Subcutaneous abdominal adipose tissue (tissue), 5 donors: ENCODE data around the gene PPP2R5D.
"Not testable (repeated sequence)": the region's sequence is repeated elsewhere in the genome, so short reads cannot be mapped to it uniquely, and the experiment has no call there.

ENCODE experiments used
- H3K27ac ChIP-seq: one replicate; pipeline ENCODE4 v1.7.0; 2013; ENCODE audit warnings: low read depth, mild to moderate bottlenecking, inconsistent platforms, low read length, moderate library complexity
- H3K27me3 ChIP-seq, 5 donors: one replicate each; pipeline ENCODE4 v1.7.0; 2013; ENCODE audit warnings: low read length in 5 of 5, inconsistent platforms in 1 of 5; ENCODE audit not compliant: control insufficient read depth in 5 of 5, insufficient read depth in 4 of 5
- H3K36me3 ChIP-seq, 5 donors: one replicate each; pipeline ENCODE4 v1.7.0; 2013; ENCODE audit warnings: low read length in 5 of 5; ENCODE audit not compliant: control insufficient read depth in 5 of 5, insufficient read depth in 5 of 5
- H3K4me1 ChIP-seq, 5 donors: one replicate each; pipeline ENCODE4 v1.7.0; 2013; ENCODE audit warnings: low read length in 5 of 5, mild to moderate bottlenecking in 3 of 5, moderate library complexity in 1 of 5; ENCODE audit not compliant: control insufficient read depth in 5 of 5, insufficient read depth in 5 of 5
- H3K4me3 ChIP-seq, 5 donors: one replicate each; pipeline ENCODE4 v1.7.0; 2013; ENCODE audit warnings: low read length in 5 of 5, low read depth in 1 of 5
- H3K9ac ChIP-seq, 5 donors: one replicate each; pipeline ENCODE4 v1.7.0; 2013; ENCODE audit warnings: low read length in 5 of 5, mild to moderate bottlenecking in 4 of 5, moderate library complexity in 3 of 5
- H3K9me3 ChIP-seq, 5 donors: one replicate each; pipeline ENCODE4 v1.7.0; 2013; ENCODE audit warnings: low read length in 5 of 5; ENCODE audit not compliant: control insufficient read depth in 5 of 5
- donor health status: healthy.
- donor health status: healthy.
- donor health status: healthy.
- donor health status: healthy.
- donor health status: healthy.

Gene PPP2R5D

DNA sequence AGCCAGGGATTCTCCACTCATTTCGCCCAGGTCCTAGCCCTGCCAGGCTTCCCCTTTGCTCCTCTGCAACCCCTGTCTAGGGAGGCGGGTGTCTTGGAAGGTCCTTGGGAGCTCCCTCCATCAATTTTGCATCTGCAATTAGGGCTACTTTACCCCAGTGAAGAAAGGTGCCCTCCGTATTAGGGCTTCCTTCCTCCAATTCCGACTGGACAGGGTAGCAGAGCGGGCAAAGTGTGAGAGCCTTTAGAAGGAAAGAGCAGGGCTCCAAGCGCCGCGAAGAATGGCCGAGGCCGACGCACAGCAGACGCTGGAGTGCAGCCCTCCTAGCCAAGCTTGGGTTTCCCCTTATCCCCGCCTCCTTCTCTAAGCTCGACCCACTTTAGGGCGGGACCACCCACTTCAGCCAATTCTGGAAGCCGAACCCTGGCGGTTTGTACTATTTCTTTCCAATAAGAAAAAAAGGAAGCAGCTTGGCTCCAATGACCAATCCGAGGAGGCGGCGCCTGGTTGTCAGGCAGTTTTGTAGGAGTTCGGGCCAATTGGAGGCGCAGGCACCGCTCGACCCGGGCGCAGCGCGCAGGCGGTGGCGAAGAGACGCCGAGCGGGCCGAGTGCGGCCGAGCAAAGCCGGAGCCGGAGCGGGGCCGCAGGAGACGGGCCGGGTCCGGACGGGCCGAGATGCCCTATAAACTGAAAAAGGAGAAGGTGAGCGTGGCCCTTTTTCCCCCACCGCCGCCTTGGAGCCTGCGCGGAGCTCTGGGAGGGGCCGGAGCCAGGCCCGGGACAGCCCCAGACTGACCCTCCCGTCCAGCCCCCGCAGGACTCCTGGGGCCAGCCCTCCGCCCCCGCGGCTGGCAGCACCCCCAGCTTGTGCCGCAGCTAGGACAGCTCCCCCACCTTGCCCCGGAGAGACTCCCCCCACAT is at the start of gene PPP2R5D:
Gene PPP2R5D (plus strand): TSS at position 570 of the 923 bp plus-strand sequence. CDS start 108 bp downstream, at position 678.
- Histone ChIP-seq H3K27ac (peak within 1 kb of the TSS; percentile 88), H3K4me1 (peaks cover 17 to 59% (median 54%) of the 10 kb centered on the region in 5 donors), H3K4me3 (peak within 1 kb of the TSS; percentile 72 to 86 (median 85)), H3K9me3 (no peaks in the 10 kb centered on the region), H3K36me3 (peaks cover 0 to 10% (median 3%) of the 10 kb centered on the region in 5 donors), H3K27me3 (no peaks in the 10 kb centered on the region), H3K9ac (peak within 1 kb of the TSS in 4 of 5 donors; percentile 77 to 86 (median 84))

DNA sequence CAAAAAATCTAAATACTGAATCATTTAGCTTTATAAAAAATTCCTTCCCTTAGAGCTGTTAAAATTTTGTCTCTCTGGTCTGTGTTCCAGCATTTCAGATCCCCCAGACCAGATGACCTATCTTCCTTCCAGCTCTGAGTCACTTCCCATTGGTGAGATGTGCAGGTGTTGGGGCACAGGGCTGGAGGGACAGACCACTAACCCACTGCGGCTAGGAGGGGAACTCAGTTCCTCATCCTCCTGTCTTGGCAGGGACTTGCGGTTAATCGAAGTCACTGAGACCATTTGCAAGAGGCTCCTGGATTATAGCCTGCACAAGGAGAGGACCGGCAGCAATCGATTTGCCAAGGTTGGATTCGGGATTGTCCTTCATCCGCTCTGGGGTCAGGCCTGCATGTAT is 49.0 kb upstream of the PPP2R5D start:
- no peak overlapping the region for H3K9ac ChIP-seq
- no peaks in the 10 kb centered on the region for H3K9me3 ChIP-seq
- no peaks in the 10 kb centered on the region for H3K27me3 ChIP-seq
- peaks cover 0 to 58% (median 53%) of the 10 kb centered on the region in 5 donors for H3K36me3 ChIP-seq
- no peak overlapping the region for H3K4me3 ChIP-seq
- no peak overlapping the region for H3K27ac ChIP-seq
- H3K4me1 ChIP-seq = peaks cover 0 to 30% (median 23%) of the 10 kb centered on the region in 5 donors

DNA sequence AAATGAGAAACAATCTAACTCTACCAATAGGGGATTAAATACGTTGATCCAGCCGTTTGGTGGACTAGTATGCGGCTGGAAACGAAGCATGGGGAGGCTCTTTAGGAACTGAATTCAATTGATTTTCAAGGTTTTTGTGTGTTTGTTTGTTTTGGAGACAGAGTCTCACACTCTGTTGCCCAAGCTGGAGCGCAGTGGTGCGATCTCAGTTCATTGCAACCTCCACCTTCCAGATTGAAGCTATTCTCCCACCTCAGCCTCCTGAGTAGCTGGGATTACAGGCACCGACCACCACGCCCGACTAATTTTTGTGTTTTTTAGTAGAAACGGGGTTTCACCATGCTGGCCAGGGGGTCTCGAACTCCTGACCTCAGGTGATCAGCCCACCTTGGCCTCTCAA is 48.0 kb upstream of the PPP2R5D start:
- H3K4me3 ChIP-seq = no peak overlapping the region
- H3K27ac ChIP-seq = no peak overlapping the region
- peaks cover 0 to 65% (median 58%) of the 10 kb centered on the region in 5 donors for H3K36me3 ChIP-seq
- H3K4me1 ChIP-seq = peaks cover 0 to 20% (median 14%) of the 10 kb centered on the region in 5 donors
- no peaks in the 10 kb centered on the region for H3K27me3 ChIP-seq
- no peak overlapping the region for H3K9ac ChIP-seq
- no peaks in the 10 kb centered on the region for H3K9me3 ChIP-seq

- Histone ChIP-seq H3K27me3 (no peaks in the 10 kb centered on the region), H3K4me1 (peaks cover 0 to 10% (median 5%) of the 10 kb centered on the region in 5 donors), H3K36me3 (peaks cover 0 to 67% (median 56%) of the 10 kb centered on the region in 5 donors), H3K27ac (no peak overlapping the region), H3K9me3 (no peaks in the 10 kb centered on the region), H3K4me3 (no peak overlapping the region), H3K9ac (no peak overlapping the region)
These were observed 46.6 kb upstream of the PPP2R5D start for GRCh38 chr6:42937548-42938427.

DNA sequence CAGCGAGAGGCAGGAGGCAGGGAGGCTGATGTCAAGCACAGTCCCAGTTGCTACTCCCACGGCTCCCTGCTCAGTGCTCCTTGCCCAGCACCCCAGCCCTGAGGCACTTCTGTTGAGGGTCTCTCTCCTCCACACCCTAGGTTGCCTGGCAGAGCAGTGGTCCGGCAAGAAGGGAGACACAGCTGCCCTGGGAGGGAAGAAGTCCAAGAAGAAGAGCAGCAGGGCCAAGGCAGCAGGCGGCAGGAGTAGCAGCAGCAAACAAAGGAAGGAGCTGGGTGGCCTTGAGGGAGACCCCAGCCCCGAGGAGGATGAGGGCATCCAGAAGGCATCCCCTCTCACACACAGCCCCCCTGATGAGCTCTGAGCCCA is 46.0 kb upstream of the PPP2R5D start:
- H3K9me3 ChIP-seq = no peaks in the 10 kb centered on the region
- no peak overlapping the region for H3K27ac ChIP-seq
- H3K36me3 ChIP-seq = peaks cover 0 to 67% (median 57%) of the 10 kb centered on the region in 5 donors
- peaks cover 0 to 5% (median 0%) of the 10 kb centered on the region in 5 donors for H3K4me1 ChIP-seq
- H3K27me3 ChIP-seq = no peaks in the 10 kb centered on the region
- H3K4me3 ChIP-seq = no peak overlapping the region
- H3K9ac ChIP-seq = no peak overlapping the region

DNA sequence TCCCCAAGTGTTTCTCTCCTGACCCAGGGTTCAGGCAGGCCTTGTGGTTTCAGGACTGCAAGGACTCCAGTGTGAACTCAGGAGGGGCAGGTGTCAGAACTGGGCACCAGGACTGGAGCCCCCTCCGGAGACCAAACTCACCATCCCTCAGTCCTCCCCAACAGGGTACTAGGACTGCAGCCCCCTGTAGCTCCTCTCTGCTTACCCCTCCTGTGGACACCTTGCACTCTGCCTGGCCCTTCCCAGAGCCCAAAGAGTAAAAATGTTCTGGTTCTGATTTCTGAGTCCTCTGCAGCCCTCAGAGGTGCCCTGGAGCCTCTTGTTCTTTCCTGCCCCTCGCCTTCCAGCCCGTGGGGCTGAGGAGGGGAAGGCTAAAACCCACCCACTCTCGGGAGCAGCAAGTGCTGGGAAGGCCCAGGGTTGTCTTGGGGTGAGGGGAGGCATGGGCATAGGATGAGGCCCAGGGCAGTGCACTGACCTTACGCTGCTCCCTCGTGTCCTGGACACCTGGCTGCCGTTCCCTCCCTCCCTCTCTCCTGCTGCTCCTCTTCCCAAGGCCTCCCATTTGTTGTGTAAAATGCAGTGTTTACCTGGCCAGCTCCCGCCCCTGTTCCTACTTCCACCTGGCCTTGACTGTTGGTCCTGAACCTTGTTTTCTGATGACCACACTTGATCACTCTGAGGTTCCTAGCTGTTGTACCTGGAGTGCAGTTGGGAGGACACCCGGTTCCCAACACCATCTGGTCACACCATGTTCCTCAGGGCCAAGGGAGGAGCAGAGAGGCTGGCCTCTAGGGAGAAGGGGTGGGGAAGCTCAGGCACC is 45.2 kb upstream of the PPP2R5D start:
- Histone ChIP-seq H3K4me3 (no peak overlapping the region), H3K27me3 (no peaks in the 10 kb centered on the region), H3K27ac (no peak overlapping the region), H3K9ac (no peak overlapping the region), H3K4me1 (peaks cover 0 to 4% (median 0%) of the 10 kb centered on the region in 5 donors), H3K9me3 (no peaks in the 10 kb centered on the region), H3K36me3 (peaks cover 0 to 69% (median 60%) of the 10 kb centered on the region in 5 donors)

DNA sequence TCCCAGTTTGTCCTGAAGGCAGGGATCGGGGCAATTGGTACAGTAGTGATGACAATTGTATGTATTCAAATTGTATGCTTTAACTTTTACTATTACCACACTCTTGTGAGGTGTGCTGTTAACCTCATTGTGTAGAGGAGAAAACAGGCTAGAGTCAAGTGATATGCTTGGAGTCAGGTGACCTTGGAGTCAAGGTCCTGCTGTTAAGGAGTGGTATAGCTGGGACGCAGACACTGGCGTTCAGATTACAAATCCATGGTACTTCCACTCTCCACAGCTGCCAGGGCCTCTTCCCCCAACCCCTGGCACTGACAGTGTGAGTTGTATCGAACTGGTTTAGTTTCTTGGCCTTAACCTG is 44.6 kb upstream of the PPP2R5D start:
- no peak overlapping the region for H3K27ac ChIP-seq
- H3K9ac ChIP-seq = no peak overlapping the region
- H3K27me3 ChIP-seq = no peaks in the 10 kb centered on the region
- peaks cover 0 to 64% (median 55%) of the 10 kb centered on the region in 5 donors for H3K36me3 ChIP-seq
- H3K9me3 ChIP-seq = no peaks in the 10 kb centered on the region
- H3K4me1 ChIP-seq = no peaks in the 10 kb centered on the region
- H3K4me3 ChIP-seq = no peak overlapping the region

DNA sequence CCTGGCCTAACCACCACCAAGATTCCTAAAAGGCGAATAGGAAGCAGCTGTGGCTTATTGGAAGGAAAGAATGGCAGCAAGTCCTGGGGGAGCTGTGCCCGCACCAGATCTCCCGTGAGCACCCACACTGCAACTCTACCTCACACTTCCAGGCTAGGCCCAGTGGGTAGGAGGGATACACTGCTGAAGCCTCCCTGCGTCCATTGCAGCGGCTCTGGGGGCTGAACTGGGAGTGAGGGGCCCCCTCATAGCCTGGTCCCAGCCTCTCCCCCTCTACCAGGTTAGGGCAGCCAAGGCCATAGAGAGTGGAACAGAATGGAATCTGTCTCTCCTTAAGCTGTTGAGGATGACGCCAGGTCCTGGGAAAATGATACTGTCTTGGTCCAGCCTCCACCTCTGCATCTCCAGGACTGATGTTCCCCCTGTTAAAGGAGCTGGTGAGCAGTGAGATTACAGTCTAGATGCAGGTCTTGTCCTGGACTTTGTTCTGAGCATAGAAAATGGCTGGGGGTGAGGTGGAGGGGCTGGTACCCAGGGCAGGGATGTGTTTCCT is 43.8 kb upstream of the PPP2R5D start:
- Histone ChIP-seq H3K36me3 (peaks cover 0 to 60% (median 50%) of the 10 kb centered on the region in 5 donors), H3K4me3 (no peak overlapping the region), H3K27me3 (no peaks in the 10 kb centered on the region), H3K9ac (no peak overlapping the region), H3K9me3 (no peaks in the 10 kb centered on the region), H3K4me1 (no peaks in the 10 kb centered on the region), H3K27ac (no peak overlapping the region)

GRCh38 chr6:42941356-42941755 is 43.0 kb upstream of the PPP2R5D start:
- H3K36me3 ChIP-seq = peaks cover 0 to 52% (median 43%) of the 10 kb centered on the region in 5 donors
- not testable (repeated sequence) for H3K4me3 ChIP-seq, H3K27me3 ChIP-seq, H3K9ac ChIP-seq, H3K27ac ChIP-seq, H3K4me1 ChIP-seq, H3K9me3 ChIP-seq
